HEK293 (cell line): ENCODE results near the gene FOXK2.

Source experiments
- CTCF ChIA-PET: fragments of 350-600 bp; formaldehyde crosslinking; extraction: SDS; loops from one replicate; lab custom pipeline; 2021; ENCODE audit warnings: antibody characterized with exemption; lab: Yijun Ruan, JAX
- POLR2A ChIA-PET: fragments of 300-600 bp; formaldehyde crosslinking; extraction: SDS; loops from one replicate; lab custom pipeline; 2020; ENCODE audit warnings: antibody characterized with exemption, inconsistent platforms; lab: Yijun Ruan, JAX
- H3K27ac ChIP-seq: fragments of 200-500 bp; sonication (Bioruptor generic); 2 replicates; pipeline ENCODE4 v1.5.1; 2014; ENCODE audit warnings: low read depth, low read length, control low read depth, inconsistent platforms; ENCODE audit errors: extremely low read depth
- H3K36me3 ChIP-seq, 2 experiments: fragments of 200-500 bp in 1 of 2; sonication (Bioruptor generic) in 1 of 2; 1 replicate in 1 of 2; 2 replicates in 1 of 2; pipeline ENCODE4 v1.5.1; 2014 to 2017; ENCODE audit warnings: inconsistent platforms in 2 of 2, low read length in 2 of 2; ENCODE audit not compliant: control insufficient read depth in 2 of 2, insufficient read depth in 1 of 2
- H3K4me1 ChIP-seq: fragments of 200-500 bp; sonication (Bioruptor generic); 2 replicates; pipeline ENCODE4 v1.5.1; 2014; ENCODE audit warnings: mild to moderate bottlenecking, low read length, inconsistent platforms; ENCODE audit not compliant: control insufficient read depth, insufficient read depth
- H3K4me3 ChIP-seq: 2 replicates; pipeline ENCODE4 v1.5.1; 2011; ENCODE audit warnings: low read depth, mild to moderate bottlenecking, control low read depth, low read length, moderate library complexity
- H3K9me3 ChIP-seq: fragments of 200-500 bp; sonication (Bioruptor generic); 2 replicates; pipeline ENCODE4 v1.5.1; 2014; ENCODE audit warnings: low read depth, low read length, inconsistent platforms; ENCODE audit not compliant: control insufficient read depth, insufficient read depth
- KLF1 ChIP-seq: fragments of 450-650 bp; formaldehyde crosslinking; IDR thresholded peaks from 2 replicates; pipeline ENCODE4 v1.5.1; 2016; ENCODE audit warnings: missing biosample characterization, missing genetic modification characterization
- MEIS1 ChIP-seq: sonication (generic); formaldehyde crosslinking; IDR thresholded peaks from 2 replicates; pipeline ENCODE4 v1.8.1; 2022; ENCODE audit warnings: missing genetic modification reagents, mild to moderate bottlenecking, borderline replicate concordance
- ZBTB17 ChIP-seq: fragments of 450-650 bp; formaldehyde crosslinking; IDR thresholded peaks from 2 replicates; pipeline ENCODE4 v1.5.1; 2016; ENCODE audit warnings: missing biosample characterization, missing genetic modification characterization
- ZNF10 ChIP-seq: fragments of 450-650 bp; formaldehyde crosslinking; IDR thresholded peaks from 2 replicates; pipeline ENCODE4 v1.5.1; 2017; ENCODE audit warnings: missing biosample characterization, missing genetic modification characterization
- ZNF121 ChIP-seq: fragments of 450-650 bp; formaldehyde crosslinking; IDR thresholded peaks from 2 replicates; pipeline ENCODE4 v1.5.1; 2016; ENCODE audit warnings: missing biosample characterization, missing genetic modification characterization
- ZNF214 ChIP-seq: fragments of 450-650 bp; formaldehyde crosslinking; IDR thresholded peaks from 2 replicates; pipeline ENCODE4 v1.5.1; 2017; ENCODE audit warnings: missing biosample characterization, mild to moderate bottlenecking, missing genetic modification characterization, borderline replicate concordance
- ZNF248 ChIP-seq: fragments of 450-650 bp; formaldehyde crosslinking; IDR thresholded peaks from 2 replicates; pipeline ENCODE4 v1.5.1; 2017; ENCODE audit warnings: missing biosample characterization, missing genetic modification characterization
- ZNF266 ChIP-seq: fragments of 450-650 bp; formaldehyde crosslinking; IDR thresholded peaks from 2 replicates; pipeline ENCODE4 v1.5.1; 2016; ENCODE audit warnings: missing biosample characterization, missing genetic modification characterization, low read depth
- ZNF37A ChIP-seq: fragments of 450-650 bp; IDR thresholded peaks from 2 replicates; pipeline ENCODE4 v1.5.1; 2018; ENCODE audit warnings: missing biosample characterization, missing genetic modification characterization
- ZNF473 ChIP-seq: fragments of 450-650 bp; formaldehyde crosslinking; IDR thresholded peaks from 2 replicates; pipeline ENCODE4 v1.5.1; 2017; ENCODE audit warnings: missing biosample characterization, missing genetic modification characterization
- ZNF610 ChIP-seq: fragments of 450-650 bp; formaldehyde crosslinking; IDR thresholded peaks from 2 replicates; pipeline ENCODE4 v1.5.1; 2016; ENCODE audit warnings: missing biosample characterization, missing genetic modification characterization, borderline replicate concordance
- ZNF639 ChIP-seq: fragments of 450-650 bp; formaldehyde crosslinking; IDR thresholded peaks from 2 replicates; pipeline ENCODE4 v1.5.1; 2016; ENCODE audit warnings: missing biosample characterization, missing genetic modification characterization
- ZXDB ChIP-seq: fragments of 450-650 bp; formaldehyde crosslinking; IDR thresholded peaks from 2 replicates; pipeline ENCODE4 v1.5.1; 2016; ENCODE audit warnings: missing biosample characterization, missing genetic modification characterization
- TF ChIP-seq, protein P1 (sequence below): fragments of 450-650 bp; formaldehyde crosslinking; IDR thresholded peaks from 2 replicates; pipeline ENCODE4 v1.5.1; 2017; ENCODE audit warnings: missing biosample characterization, missing genetic modification characterization
- TF ChIP-seq, protein P2 (sequence below): fragments of 450-650 bp; formaldehyde crosslinking; IDR thresholded peaks from 2 replicates; pipeline ENCODE4 v1.5.1; 2016; ENCODE audit warnings: missing biosample characterization, missing genetic modification characterization

Gene FOXK2

GRCh38 chr17:82650723-82651122, 131.2 kb downstream of the FOXK2 start:
- Histone ChIP-seq H3K36me3 (peaks cover under 1 to 2% of the 10 kb centered on the region in 2 experiments; a peak in 2 of 3 replicates), H3K4me3 (no peak overlapping the region)
- ChIA-PET POLR2A (no interaction called here), CTCF (no interaction called here)
- 0 out of 2 replicates have a peak, but pooled peaks have one; percentile 23 for TF ChIP-seq ZNF10 (tag by site-specific recombination)
- TF ChIP-seq ZNF121 (tag by site-specific recombination), result 0 out of 2 replicates have a peak, but pooled peaks have one; percentile 19
- TF ChIP-seq, protein P1, sequence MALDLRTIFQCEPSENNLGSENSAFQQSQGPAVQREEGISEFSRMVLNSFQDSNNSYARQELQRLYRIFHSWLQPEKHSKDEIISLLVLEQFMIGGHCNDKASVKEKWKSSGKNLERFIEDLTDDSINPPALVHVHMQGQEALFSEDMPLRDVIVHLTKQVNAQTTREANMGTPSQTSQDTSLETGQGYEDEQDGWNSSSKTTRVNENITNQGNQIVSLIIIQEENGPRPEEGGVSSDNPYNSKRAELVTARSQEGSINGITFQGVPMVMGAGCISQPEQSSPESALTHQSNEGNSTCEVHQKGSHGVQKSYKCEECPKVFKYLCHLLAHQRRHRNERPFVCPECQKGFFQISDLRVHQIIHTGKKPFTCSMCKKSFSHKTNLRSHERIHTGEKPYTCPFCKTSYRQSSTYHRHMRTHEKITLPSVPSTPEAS (tag by site-specific recombination), result no peak
- TF ChIP-seq, all 188 proteins: peak for 2
- Histone ChIP-seq H3K4me1 (peaks cover 7% of the 10 kb centered on the region), H3K27ac (no peak overlapping the region), H3K9me3 (no peaks in the 10 kb centered on the region)

DNA sequence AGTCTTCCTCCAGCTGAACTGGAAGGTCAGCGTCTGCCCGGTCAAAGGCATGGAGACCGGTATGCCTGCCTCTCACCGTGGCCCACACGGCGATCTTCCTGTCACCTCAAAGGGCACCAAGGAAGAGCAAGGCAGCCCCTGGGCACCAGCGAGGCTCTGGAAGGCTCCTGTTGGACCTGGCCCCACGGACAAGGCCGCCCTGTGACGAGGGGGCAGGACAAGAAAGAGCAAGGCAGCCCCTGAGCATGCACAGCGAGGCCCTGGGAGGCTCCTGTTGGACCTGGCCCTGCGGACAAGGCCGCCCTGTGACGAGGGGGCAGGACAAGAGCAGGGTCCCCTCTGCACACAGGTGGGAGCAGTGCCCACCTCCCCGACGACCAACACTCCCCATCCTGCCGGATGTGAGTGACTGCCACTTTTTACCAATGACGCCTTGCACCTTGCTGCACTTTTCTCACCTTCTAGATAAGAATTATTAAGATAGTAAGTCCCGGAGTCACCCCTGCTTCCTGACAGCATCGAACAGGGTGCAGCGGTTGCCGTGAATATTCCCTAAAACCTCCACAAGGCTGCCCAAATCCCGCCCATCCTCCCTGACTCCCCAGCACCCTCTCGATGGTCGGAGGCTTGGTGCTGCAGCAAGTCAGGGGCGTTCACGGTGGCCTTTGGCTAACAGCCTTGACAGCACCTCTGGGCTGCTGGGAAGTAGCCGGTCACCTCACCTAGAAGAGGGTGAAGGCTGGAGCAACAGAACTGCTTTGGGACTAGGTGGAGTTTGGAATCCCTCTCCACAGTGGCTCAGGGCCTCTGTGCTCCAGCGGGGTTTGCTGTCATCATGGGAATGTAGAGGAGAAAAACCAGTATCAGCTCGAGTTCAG, 134.4 kb downstream of the FOXK2 start:
- Histone ChIP-seq H3K4me3 (no peak overlapping the region), H3K4me1 (peaks cover 2% of the 10 kb centered on the region; the same call in 1 of the 2 replicates), H3K27ac (no peak overlapping the region), H3K36me3 (peaks cover 7 to 18% of the 10 kb centered on the region in 2 experiments), H3K9me3 (no peaks in the 10 kb centered on the region)
- CTCF ChIA-PET, result no interaction called here
- TF ChIP-seq ZNF248 (tag by site-specific recombination), result no peak
- TF ChIP-seq, protein P2, sequence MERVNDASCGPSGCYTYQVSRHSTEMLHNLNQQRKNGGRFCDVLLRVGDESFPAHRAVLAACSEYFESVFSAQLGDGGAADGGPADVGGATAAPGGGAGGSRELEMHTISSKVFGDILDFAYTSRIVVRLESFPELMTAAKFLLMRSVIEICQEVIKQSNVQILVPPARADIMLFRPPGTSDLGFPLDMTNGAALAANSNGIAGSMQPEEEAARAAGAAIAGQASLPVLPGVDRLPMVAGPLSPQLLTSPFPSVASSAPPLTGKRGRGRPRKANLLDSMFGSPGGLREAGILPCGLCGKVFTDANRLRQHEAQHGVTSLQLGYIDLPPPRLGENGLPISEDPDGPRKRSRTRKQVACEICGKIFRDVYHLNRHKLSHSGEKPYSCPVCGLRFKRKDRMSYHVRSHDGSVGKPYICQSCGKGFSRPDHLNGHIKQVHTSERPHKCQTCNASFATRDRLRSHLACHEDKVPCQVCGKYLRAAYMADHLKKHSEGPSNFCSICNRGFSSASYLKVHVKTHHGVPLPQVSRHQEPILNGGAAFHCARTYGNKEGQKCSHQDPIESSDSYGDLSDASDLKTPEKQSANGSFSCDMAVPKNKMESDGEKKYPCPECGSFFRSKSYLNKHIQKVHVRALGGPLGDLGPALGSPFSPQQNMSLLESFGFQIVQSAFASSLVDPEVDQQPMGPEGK (tag by site-specific recombination), result no peak
- no peak for TF ChIP-seq ZNF639 (tag by site-specific recombination)
- TF ChIP-seq ZNF37A (tag by site-specific recombination), result no peak
- no peak for TF ChIP-seq ZXDB (tag by site-specific recombination)
- TF ChIP-seq ZNF214 (tag by site-specific recombination), result no peak
- TF ChIP-seq ZBTB17, result no peak
- TF ChIP-seq MEIS1 (CRISPR knock-in tag), result no peak
- no peak for TF ChIP-seq ZNF473 (tag by site-specific recombination)
- TF ChIP-seq ZNF266, result no peak
- TF ChIP-seq ZNF610, result no peak
- TF ChIP-seq KLF1 (tag by site-specific recombination), result no peak
- POLR2A ChIA-PET, result interaction anchor here (0.6 to 0.7 kb wide), 2 partner anchors 46 to 1139 kb away, joined by 3 read pairs; no protein-coding TSS in a partner anchor
